Thyroid gland (tissue), 4 donors: ENCODE data around the gene TNIP3. TPM values are rescaled to one million over a fixed set of nuclear protein-coding genes. Genes with fewer than 3 reads are reported as not detected.
"Not testable (repeated sequence)": the region's sequence is repeated elsewhere in the genome, so short reads cannot be mapped to it uniquely, and the experiment has no call there.

Source experiments
- DNase-seq, 2 donors: peaks; one replicate each; pipeline ENCODE4 v3.0.0-alpha.2; 2019
- H3K27ac ChIP-seq, 3 donors: fragments of 200-600 bp; sonication (generic); 1 replicate in 2 of 3; 2 replicates in 1 of 3; pipeline ENCODE4 v1.5.1; 2016 to 2019; ENCODE audit warnings: mild to moderate bottlenecking in 1 of 3, moderate library complexity in 1 of 3
- H3K27me3 ChIP-seq: fragments of 200-600 bp; sonication (generic); one replicate; pipeline ENCODE4 v1.5.1; 2019
- H3K36me3 ChIP-seq, 2 donors: fragments of 200-600 bp; sonication (generic); one replicate each; pipeline ENCODE4 v1.5.1; 2016 to 2019
- H3K4me1 ChIP-seq, 2 donors: fragments of 200-600 bp; sonication (generic); one replicate each; pipeline ENCODE4 v1.5.1; 2017 to 2019
- H3K4me3 ChIP-seq, 3 donors: fragments of 200-600 bp; sonication (generic); replicated peaks in 1 of 3; 1 replicate in 2 of 3; 2 replicates in 1 of 3; pipeline ENCODE4 v1.5.1; 2016; ENCODE audit warnings: mild to moderate bottlenecking in 1 of 3
- H3K9me3 ChIP-seq: fragments of 200-600 bp; sonication (generic); one replicate; pipeline ENCODE4 v1.5.1; 2017
- CTCF ChIP-seq, 6 experiments: fragments of 200-600 bp in 3 of 6; fragments of 450-650 bp in 3 of 6; sonication (generic) in 3 of 6; IDR thresholded peaks; one replicate each; pipeline ENCODE4 v1.5.1; 2016 to 2019; ENCODE audit warnings: antibody characterized with exemption in 6 of 6, mild to moderate bottlenecking in 2 of 6, inconsistent platforms in 1 of 6, moderate library complexity in 1 of 6
- POLR2A ChIP-seq, 2 donors: fragments of 450-650 bp; IDR thresholded peaks; one replicate each; pipeline ENCODE4 v1.6.1; 2017; ENCODE audit warnings: antibody characterized with exemption in 2 of 2, mild to moderate bottlenecking in 2 of 2, moderate library complexity in 1 of 2
- WGBS, 2 donors: methylation state at CpG; one replicate each; pipeline ENCODE4 v1.1.5; 2017; 5-methylcytosine and 5-hydroxymethylcytosine counted together
- intact Hi-C: fragments of 100-400 bp; cut with DNase I; formaldehyde crosslinking; loops from one replicate; pipeline ENCODE4 v1.15.1; 2023
- total RNA-seq, 4 donors: library from RNA; depleted of rRNA; stranded (reverse); fragments of >200 nt; gene quantifications; one replicate each; pipeline ENCODE4 v1.2.3, GENCODE V29; 2016

Gene TNIP3
- total RNA-seq, 4 donors from 2014 or later, result not detected

GRCh38 chr4:121180558-121180957, 16.4 kb upstream of the TNIP3 start:
- H3K4me1 ChIP-seq, result no peaks in the 10 kb centered on the region
- WGBS, 2 donors, result 88 to 93% methylated on average over 3 of the region's 3 CpGs
- no peaks in the 10 kb centered on the region for H3K36me3 ChIP-seq
- no peaks in the 10 kb centered on the region for H3K27me3 ChIP-seq
- no peaks in the 10 kb centered on the region for H3K9me3 ChIP-seq
- H3K4me3 ChIP-seq, result no peak overlapping the region
- intact Hi-C loops, result no loop called here
- no peak for DNase-seq
- H3K27ac ChIP-seq, result no peak overlapping the region
- TF ChIP-seq POLR2A (IDR thresholded peaks at IDR 0.05), result no peak
- no peak for TF ChIP-seq CTCF (IDR thresholded peaks at IDR 0.05)

- no peak overlapping the region for H3K4me3 ChIP-seq
- H3K27ac ChIP-seq, result no peak overlapping the region
- no peaks in the 10 kb centered on the region for H3K9me3 ChIP-seq
- no peaks in the 10 kb centered on the region for H3K36me3 ChIP-seq
- no peak for DNase-seq
- TF ChIP-seq CTCF (IDR thresholded peaks at IDR 0.05), result no peak
- TF ChIP-seq POLR2A (IDR thresholded peaks at IDR 0.05), result no peak
- WGBS, 2 donors, result 49 to 55% methylated on average over 3 of the region's 3 CpGs
- no peaks in the 10 kb centered on the region for H3K4me1 ChIP-seq
- intact Hi-C loops, result no loop called here
- no peaks in the 10 kb centered on the region for H3K27me3 ChIP-seq
Observed at GRCh38 chr4:121177246-121178137, 13.4 kb upstream of the TNIP3 start.

- intact Hi-C loops, result no loop called here
Observed at GRCh38 chr4:121176082-121176934, 12.2 kb upstream of the TNIP3 start.

GRCh38 chr4:121171477-121171876, 7.4 kb upstream of the TNIP3 start:
- H3K27ac ChIP-seq, intact Hi-C loops, H3K9me3 ChIP-seq, H3K27me3 ChIP-seq, H3K4me3 ChIP-seq, H3K4me1 ChIP-seq, H3K36me3 ChIP-seq, DNase-seq: not testable (repeated sequence)
- 95 to 99% methylated on average over 3 of the region's 3 CpGs for WGBS, 2 donors

More at GRCh38 chr4:121176082-121176934, 12.2 kb upstream of the TNIP3 start:
- WGBS, 2 donors, result 67 to 92% methylated on average over 3 of the region's 3 CpGs
- Histone ChIP-seq H3K36me3 (no peaks in the 10 kb centered on the region), H3K27ac (no peak overlapping the region), H3K27me3 (no peaks in the 10 kb centered on the region), H3K4me1 (no peaks in the 10 kb centered on the region), H3K9me3 (no peaks in the 10 kb centered on the region), H3K4me3 (no peak overlapping the region)
- DNase-seq, result no peak
- TF ChIP-seq CTCF (IDR thresholded peaks at IDR 0.05) (no peak), POLR2A (IDR thresholded peaks at IDR 0.05) (no peak)

GRCh38 chr4:121168446-121169281, 4.5 kb upstream of the TNIP3 start:
- Histone ChIP-seq H3K36me3 (no peaks in the 10 kb centered on the region), H3K4me3 (no peak overlapping the region), H3K9me3 (no peaks in the 10 kb centered on the region), H3K4me1 (no peaks in the 10 kb centered on the region), H3K27ac (no peak overlapping the region), H3K27me3 (no peaks in the 10 kb centered on the region)
- DNase-seq, result no peak
- TF ChIP-seq CTCF (IDR thresholded peaks at IDR 0.05) (no peak), POLR2A (IDR thresholded peaks at IDR 0.05) (no peak)
- intact Hi-C loops, result no loop called here
- WGBS, 2 donors, result 92 to 94% methylated on average over 6 of the region's 6 CpGs
